SK-N-SH treated with all-trans-retinoic acid at 6 μM for 48 hours (cell line): ENCODE results near the gene CETP.

Source experiments
- ATAC-seq: fragments of 200-7000 bp; cut with Tn5 transposase; 3 replicates; pipeline ENCODE4 v1.9.1; 2020; ENCODE audit warnings: mild to moderate bottlenecking, moderate library complexity
- ARNTL ChIP-seq: fragments of 450-650 bp; formaldehyde crosslinking; IDR thresholded peaks from 2 replicates; pipeline ENCODE4 v1.5.0; 2020; ENCODE audit warnings: low read depth, mild to moderate bottlenecking, moderate library complexity, borderline replicate concordance
- BACH2 ChIP-seq: fragments of 250-450 bp; sonication (Bioruptor Pico); IDR thresholded peaks from 2 replicates; pipeline ENCODE4 v1.9.0; 2021; ENCODE audit warnings: mild to moderate bottlenecking, borderline replicate concordance
- CSDC2 ChIP-seq: fragments of 250-450 bp; sonication (Bioruptor Pico); IDR thresholded peaks from 2 replicates; pipeline ENCODE4 v1.5.0; 2020; ENCODE audit warnings: mild to moderate bottlenecking, moderate library complexity
- GLIS3 ChIP-seq: fragments of 250-450 bp; sonication (Bioruptor Pico); IDR thresholded peaks from 2 replicates; pipeline ENCODE4 v1.5.0; 2020; ENCODE audit warnings: mild to moderate bottlenecking, moderate library complexity
- ISL1 ChIP-seq: fragments of 250-450 bp; sonication (Bioruptor Pico); IDR thresholded peaks from 2 replicates; pipeline ENCODE4 v2.1.2; 2022; ENCODE audit warnings: mild to moderate bottlenecking, moderate library complexity
- RARB ChIP-seq: fragments of 250-450 bp; sonication (Bioruptor Pico); IDR thresholded peaks from 2 replicates; pipeline ENCODE4 v1.8.0; 2021; ENCODE audit warnings: mild to moderate bottlenecking, moderate library complexity
- SNAI2 ChIP-seq: fragments of 250-450 bp; sonication (Bioruptor Pico); IDR thresholded peaks from 2 replicates; pipeline ENCODE4 v1.5.0; 2020; ENCODE audit warnings: mild to moderate bottlenecking, moderate library complexity
- TCF4 ChIP-seq: fragments of 250-450 bp; sonication (Bioruptor Pico); IDR thresholded peaks from 2 replicates; pipeline ENCODE4 v1.8.0; 2021; ENCODE audit warnings: mild to moderate bottlenecking, moderate library complexity, borderline replicate concordance
- TSHZ2 ChIP-seq: fragments of 250-450 bp; sonication (Bioruptor Pico); IDR thresholded peaks from 2 replicates; pipeline ENCODE4 v1.5.0; 2020; ENCODE audit warnings: mild to moderate bottlenecking, moderate library complexity
- ZC3H10 ChIP-seq: fragments of 250-450 bp; sonication (Bioruptor Pico); IDR thresholded peaks from 2 replicates; pipeline ENCODE4 v1.5.1; 2021; ENCODE audit warnings: mild to moderate bottlenecking, moderate library complexity
- ZFP3 ChIP-seq: fragments of 250-450 bp; sonication (Bioruptor Pico); IDR thresholded peaks from 2 replicates; pipeline ENCODE4 v1.5.0; 2020; ENCODE audit warnings: mild to moderate bottlenecking, moderate library complexity
- ZNF565 ChIP-seq: fragments of 450-650 bp; formaldehyde crosslinking; conservative IDR thresholded peaks from 2 replicates; pipeline ENCODE4 v1.5.0; 2020; ENCODE audit warnings: low read depth, mild to moderate bottlenecking, moderate library complexity
- ZNF70 ChIP-seq: fragments of 450-650 bp; formaldehyde crosslinking; IDR thresholded peaks from 2 replicates; pipeline ENCODE4 v1.5.0; 2020; ENCODE audit warnings: mild to moderate bottlenecking, moderate library complexity
- ZNF8 ChIP-seq: fragments of 450-650 bp; formaldehyde crosslinking; IDR thresholded peaks from 2 replicates; pipeline ENCODE4 v1.5.0; 2020; ENCODE audit warnings: mild to moderate bottlenecking, moderate library complexity
- TF ChIP-seq, protein P1 (sequence below): fragments of 250-450 bp; sonication (Bioruptor Pico); IDR thresholded peaks from 2 replicates; pipeline ENCODE4 v1.5.1; 2020; ENCODE audit warnings: low read depth, mild to moderate bottlenecking, moderate library complexity
- TF ChIP-seq, protein P2 (sequence below): fragments of 250-450 bp; sonication (Bioruptor Pico); IDR thresholded peaks from 2 replicates; pipeline ENCODE4 v1.5.1; 2021; ENCODE audit warnings: mild to moderate bottlenecking, moderate library complexity
- TF ChIP-seq, protein P3 (sequence below): fragments of 250-450 bp; sonication (Bioruptor Pico); IDR thresholded peaks from 2 replicates; pipeline ENCODE4 v1.8.0; 2020; ENCODE audit warnings: mild to moderate bottlenecking, moderate library complexity, borderline replicate concordance

Gene CETP

GRCh38 chr16:56961851-56962281 is at the start of gene CETP:
TSS of gene CETP (plus strand) at chr16:56961950. CDS start at chr16:56961980, 30 bp downstream.
- TF ChIP-seq ZC3H10 (CRISPR knock-in tag) (no peak), ARNTL (CRISPR knock-in tag) (no peak), ZNF8 (CRISPR knock-in tag) (no peak), ISL1 (CRISPR knock-in tag) (no peak), ZNF565 (no peak), BACH2 (CRISPR knock-in tag) (no peak), RARB (no peak)
- TF ChIP-seq, protein P1, sequence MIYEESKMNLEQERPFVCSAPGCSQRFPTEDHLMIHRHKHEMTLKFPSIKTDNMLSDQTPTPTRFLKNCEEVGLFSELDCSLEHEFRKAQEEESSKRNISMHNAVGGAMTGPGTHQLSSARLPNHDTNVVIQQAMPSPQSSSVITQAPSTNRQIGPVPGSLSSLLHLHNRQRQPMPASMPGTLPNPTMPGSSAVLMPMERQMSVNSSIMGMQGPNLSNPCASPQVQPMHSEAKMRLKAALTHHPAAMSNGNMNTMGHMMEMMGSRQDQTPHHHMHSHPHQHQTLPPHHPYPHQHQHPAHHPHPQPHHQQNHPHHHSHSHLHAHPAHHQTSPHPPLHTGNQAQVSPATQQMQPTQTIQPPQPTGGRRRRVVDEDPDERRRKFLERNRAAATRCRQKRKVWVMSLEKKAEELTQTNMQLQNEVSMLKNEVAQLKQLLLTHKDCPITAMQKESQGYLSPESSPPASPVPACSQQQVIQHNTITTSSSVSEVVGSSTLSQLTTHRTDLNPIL (CRISPR knock-in tag), result no peak
- TF ChIP-seq, protein P2, sequence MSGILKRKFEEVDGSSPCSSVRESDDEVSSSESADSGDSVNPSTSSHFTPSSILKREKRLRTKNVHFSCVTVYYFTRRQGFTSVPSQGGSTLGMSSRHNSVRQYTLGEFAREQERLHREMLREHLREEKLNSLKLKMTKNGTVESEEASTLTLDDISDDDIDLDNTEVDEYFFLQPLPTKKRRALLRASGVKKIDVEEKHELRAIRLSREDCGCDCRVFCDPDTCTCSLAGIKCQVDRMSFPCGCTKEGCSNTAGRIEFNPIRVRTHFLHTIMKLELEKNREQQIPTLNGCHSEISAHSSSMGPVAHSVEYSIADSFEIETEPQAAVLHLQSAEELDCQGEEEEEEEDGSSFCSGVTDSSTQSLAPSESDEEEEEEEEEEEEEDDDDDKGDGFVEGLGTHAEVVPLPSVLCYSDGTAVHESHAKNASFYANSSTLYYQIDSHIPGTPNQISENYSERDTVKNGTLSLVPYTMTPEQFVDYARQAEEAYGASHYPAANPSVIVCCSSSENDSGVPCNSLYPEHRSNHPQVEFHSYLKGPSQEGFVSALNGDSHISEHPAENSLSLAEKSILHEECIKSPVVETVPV (CRISPR knock-in tag), result no peak
- TF ChIP-seq, protein P3, sequence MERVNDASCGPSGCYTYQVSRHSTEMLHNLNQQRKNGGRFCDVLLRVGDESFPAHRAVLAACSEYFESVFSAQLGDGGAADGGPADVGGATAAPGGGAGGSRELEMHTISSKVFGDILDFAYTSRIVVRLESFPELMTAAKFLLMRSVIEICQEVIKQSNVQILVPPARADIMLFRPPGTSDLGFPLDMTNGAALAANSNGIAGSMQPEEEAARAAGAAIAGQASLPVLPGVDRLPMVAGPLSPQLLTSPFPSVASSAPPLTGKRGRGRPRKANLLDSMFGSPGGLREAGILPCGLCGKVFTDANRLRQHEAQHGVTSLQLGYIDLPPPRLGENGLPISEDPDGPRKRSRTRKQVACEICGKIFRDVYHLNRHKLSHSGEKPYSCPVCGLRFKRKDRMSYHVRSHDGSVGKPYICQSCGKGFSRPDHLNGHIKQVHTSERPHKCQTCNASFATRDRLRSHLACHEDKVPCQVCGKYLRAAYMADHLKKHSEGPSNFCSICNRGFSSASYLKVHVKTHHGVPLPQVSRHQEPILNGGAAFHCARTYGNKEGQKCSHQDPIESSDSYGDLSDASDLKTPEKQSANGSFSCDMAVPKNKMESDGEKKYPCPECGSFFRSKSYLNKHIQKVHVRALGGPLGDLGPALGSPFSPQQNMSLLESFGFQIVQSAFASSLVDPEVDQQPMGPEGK, result no peak
- ATAC-seq, result no peak

DNA sequence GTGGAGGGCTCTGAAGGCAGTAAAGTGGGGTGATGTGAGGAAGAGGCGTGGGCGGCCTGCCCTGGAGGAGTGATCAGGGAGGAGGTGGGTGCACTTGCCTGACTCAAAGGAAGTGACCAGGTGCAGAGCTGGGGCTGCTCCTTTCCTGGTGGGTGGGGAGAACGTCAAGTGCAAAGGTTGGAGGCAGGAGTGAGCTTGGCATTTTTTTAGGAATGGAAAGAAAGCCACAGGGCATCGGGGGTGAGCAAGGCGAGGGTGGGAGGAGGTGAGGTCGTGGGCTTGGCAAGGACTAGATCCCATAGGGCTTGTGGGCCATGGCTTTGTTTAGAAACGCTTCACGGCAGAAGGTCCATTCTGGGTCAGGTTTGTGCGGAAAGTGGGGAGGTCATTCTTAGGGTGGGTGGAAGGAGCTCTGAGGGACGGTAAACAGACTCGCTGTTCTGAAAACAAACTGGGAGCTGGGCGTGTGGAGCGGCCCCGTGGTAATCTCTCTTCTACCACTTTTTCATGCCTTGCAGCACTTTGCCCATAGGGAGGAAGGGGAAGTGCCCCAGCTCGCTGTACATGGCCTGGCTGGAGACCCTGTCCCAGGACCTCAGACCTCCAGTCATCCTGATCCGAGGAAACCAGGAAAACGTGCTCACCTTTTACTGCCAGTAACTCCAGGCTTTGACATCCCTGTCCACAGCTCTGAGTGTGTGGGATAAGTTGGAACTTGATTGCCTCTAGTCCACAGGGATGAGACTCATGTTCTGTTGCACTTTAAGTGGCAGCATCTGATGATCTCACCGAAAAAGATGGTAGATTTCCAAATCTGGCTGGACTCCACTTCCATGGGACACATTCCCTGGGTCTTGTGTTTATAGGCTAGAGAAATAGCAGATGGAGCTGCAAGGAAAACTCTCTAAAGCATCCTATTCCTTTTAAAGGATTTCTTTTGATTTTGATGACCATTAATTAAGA is 48.7 kb upstream of the CETP start:
- no peak for ATAC-seq
- no peak for TF ChIP-seq ZNF70
- TF ChIP-seq, protein P3, result no peak
- no peak for TF ChIP-seq SNAI2 (CRISPR knock-in tag)
- TF ChIP-seq, protein P2 (CRISPR knock-in tag), result no peak
- no peak for TF ChIP-seq GLIS3 (CRISPR knock-in tag)
- TF ChIP-seq ZNF565, result no peak
- TF ChIP-seq TSHZ2 (CRISPR knock-in tag), result no peak
- TF ChIP-seq, protein P1 (CRISPR knock-in tag), result no peak
- no peak for TF ChIP-seq CSDC2 (CRISPR knock-in tag)
- no peak for TF ChIP-seq RARB
- TF ChIP-seq ZFP3 (CRISPR knock-in tag), result no peak
- TF ChIP-seq TCF4 (CRISPR knock-in tag), result no peak
- TF ChIP-seq, all 23 proteins: peak for 0
